ENCODE measurements around the gene CHAT.

Gene CHAT

DNA sequence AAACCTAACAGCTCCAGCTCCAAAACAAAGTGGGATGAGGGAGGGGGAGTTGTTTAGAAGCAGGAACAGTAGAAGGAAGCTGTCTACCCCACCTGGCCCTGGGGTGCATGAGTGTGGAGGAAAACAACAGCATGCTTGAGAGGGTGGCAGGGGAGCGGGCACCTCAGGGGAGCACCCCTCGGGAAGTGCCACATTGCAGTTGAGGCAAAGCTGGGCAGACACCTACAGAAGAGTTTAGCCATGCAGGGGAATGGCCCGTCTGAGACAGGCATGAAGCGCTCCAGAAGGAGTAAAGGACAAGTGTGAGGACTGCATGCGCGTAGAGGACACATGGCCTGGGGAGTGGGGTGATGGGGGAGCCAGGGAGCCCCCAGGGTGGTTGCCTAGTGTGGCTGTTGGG, 18.1 kb downstream of the CHAT start:
- no peak for DNase-seq (ENCODE audit: low read depth)

DNA sequence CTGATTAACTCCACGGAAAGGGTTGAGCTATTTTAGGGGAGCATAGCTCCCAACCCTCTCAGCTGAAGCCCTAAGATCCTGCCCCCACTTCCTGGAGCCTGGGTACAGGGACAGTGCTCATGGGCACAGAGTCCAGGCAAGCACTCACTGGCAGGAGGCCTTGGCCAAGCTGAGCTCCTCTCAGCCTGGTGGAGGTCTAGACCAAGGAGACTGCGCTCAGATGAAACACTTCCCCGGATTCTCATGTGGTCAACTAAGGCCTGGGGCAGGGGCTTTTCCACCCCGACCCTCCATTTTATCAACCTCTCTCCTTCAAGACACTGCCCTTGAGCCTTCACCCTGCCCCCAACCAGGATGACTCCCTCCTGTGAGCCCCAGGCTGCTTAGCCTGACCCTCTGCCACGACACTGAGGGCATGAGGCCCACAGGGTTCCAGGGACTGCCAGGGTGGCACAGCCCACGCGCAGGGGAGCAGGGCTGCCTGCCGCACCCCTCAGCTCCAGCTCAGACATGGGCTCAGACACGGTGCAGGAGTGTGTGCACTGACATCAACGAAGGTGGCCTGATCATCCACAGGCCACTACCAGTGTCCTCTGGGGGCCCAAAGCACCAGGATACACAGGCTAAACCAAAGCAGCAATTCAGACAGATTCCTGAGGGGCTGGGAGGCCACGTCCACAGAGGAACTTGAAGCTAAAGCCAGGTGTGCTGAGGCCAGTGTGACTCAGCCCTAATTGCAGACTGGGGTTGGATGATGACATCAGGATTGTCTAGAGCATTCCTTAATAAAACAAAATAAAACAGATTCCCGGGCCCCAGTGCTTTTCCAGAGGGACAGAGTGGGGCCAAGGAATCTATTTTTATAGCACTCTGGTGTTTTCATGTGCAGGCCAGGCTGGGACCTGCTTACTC, 18.8 kb downstream of the CHAT start:
- no peak for DNase-seq (ENCODE audit: low read depth)

DNA sequence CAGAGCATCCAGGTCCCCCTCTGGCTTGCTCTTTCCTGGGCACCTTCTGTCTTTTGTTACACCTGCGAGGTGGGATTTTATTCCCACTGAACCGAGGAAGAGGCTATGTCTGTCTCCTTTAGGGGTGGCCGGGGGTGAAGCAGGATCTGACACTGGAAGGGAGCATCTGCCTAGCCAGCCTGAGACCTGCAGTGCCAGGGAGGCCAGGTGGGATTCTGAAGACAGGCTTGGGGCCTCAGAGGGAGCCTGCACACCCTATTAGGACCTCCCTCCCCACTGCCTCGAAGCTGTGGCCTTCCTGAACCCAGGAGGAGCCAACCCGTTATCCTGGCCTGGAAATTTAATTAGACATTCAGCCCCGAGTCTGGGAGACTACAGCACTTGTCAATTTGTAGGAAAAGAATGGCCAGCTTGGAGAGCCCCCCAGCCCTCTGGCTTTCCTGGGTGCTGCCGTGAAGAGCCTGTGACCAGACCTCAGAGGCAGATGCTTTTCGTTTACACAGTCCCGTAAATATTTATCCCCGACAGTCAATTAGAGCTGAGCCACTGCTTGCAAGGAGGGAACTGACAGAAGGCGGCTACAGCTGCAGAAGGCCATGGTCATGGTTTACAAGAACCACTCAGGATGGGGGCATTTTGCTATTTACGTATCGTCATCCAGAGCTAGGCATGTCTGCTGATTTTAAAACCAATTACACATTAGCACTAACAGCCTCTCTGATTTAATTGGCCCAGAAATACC, 19.7 kb downstream of the CHAT start:
- DNase-seq (ENCODE audit: low read depth): no peak

DNA sequence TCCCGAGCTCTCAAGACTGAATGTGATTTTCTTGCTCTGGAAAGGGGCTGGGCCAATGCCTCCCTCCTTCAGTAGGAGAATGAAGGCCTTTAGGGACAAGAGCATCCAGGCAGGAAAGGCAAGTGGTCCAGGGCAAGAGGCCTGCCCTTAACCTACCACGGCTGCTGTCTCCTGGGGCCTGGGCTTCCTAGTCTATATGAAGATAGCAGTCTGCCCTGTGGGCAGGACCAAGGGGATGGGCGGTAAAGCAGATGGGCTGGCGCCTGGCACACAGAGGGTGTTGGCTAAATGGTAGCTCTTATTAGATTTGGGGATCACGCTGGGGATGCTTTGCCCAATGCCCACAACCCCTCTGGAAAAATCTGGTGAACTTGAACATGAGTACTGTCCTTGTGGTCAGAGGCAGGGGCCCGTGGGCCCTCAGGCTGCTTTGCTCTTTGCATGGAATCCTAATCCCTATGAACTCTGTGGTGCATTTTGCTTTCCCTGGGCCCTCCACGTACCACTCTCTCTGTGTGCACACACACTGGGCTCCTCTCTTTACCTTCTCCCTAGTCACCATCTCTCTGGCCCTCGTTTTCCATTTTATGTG, 20.3 kb downstream of the CHAT start:
- DNase-seq (ENCODE audit: low read depth): no peak

DNA sequence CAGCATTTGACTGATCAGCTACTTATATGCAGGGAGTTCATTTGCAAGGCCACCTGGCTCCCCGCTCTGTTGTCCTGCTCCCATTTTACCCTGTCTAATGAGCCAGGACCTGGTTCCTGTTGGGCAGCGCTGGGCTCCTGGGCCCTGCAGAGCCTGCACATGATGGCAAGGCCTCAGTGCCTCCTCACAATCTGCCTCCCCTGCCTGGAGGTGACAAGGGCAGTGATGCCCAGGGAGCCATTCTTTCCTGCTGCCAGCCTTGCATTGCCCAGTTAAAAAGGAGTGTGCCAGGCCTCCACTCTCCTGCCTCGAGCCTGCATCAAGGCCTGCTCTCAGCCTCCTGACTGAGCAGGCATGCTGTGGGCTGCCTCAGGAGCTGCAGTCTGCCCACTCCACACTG, 28.5 kb downstream of the CHAT start:
- DNase-seq (ENCODE audit: low read depth): no peak

DNA sequence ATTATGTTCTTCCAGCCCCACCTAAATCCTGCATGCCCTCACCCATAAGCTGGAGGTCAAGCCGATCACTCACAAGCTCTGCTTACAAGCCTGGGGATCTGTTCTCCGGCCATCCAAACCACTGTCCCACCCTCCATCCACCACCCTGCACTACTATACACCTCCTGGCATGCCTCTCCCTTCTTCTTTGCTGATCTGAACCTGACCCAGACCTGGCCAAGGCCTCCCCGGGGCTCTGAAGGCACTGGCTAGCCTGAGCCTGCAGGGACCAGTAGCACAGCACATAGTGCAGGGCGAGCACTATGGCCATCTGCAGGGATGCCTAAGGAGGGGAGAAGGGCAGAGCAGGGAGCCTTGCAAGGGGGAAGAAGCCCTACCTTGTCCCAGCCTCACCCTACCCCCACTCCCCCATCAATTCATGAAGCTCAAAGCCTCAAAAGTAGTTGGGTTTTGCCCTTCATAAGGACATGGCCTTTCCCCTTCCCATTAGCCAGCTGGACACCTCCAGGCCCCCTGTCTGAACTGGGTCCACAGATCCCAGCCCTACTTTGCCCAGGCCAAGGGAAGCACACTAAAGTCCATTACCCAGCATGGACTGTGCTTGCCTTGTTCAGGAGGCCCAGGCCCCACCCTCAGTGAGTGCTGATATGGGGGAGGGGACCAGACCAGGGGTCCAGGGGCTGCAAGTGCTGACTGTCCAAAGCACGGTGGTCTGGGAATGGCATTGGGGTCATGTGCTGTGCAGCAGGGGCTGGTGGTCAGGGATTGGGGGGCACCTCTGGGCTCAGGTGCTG, 29.6 kb downstream of the CHAT start:
- no peak for DNase-seq (ENCODE audit: low read depth)

DNA sequence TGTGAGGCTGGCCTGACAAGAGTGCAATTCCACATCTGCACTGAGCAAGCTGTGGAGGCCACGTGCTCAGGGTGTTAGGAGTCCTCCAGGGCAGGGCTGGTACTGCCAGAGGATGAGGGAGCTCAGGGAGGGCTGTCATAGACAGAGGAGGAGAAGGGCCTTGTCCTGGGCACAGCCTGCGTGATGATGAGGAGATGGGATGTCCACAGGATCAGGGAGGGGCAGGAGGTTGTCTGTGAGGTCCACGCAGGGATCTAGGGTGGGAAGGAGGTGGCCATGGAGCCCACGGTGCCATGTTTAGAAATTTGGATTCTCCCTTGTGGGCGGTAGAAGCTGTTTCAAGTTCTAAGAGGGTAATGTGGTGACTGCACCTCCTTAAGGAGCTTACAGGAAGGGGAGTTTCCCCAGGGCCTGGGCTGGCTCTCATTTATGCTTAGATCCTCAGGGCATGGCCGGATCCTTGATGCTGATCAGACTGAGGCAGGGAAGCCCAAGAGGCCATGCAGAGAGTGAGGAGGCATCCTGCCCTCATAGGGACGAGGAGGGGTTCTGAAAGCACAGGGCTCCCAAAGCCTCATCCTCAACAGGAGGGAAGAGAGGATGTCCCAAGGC, 30.3 kb downstream of the CHAT start:
- no peak for DNase-seq (ENCODE audit: low read depth)

DNA sequence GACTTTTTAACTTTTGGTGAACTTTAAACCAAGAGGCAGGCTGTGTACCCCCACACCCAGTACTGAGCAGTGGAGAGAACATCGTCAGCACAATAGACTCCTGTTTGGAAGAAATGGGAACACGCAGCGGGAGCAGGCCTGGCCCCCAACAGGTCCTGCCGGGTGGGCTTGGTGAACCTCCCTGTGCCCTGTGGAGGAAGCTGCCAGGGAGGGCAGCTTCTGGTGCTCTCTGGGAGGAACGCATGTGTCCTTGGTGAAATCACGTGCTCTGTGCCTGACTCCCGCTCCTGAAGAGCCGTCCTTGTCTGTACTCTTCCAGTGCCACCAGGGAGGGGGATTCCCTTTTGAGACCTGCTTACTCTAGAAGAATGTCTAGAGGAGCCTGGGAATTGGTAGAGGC, 31.6 kb downstream of the CHAT start:
- no peak for DNase-seq (ENCODE audit: low read depth)

DNA sequence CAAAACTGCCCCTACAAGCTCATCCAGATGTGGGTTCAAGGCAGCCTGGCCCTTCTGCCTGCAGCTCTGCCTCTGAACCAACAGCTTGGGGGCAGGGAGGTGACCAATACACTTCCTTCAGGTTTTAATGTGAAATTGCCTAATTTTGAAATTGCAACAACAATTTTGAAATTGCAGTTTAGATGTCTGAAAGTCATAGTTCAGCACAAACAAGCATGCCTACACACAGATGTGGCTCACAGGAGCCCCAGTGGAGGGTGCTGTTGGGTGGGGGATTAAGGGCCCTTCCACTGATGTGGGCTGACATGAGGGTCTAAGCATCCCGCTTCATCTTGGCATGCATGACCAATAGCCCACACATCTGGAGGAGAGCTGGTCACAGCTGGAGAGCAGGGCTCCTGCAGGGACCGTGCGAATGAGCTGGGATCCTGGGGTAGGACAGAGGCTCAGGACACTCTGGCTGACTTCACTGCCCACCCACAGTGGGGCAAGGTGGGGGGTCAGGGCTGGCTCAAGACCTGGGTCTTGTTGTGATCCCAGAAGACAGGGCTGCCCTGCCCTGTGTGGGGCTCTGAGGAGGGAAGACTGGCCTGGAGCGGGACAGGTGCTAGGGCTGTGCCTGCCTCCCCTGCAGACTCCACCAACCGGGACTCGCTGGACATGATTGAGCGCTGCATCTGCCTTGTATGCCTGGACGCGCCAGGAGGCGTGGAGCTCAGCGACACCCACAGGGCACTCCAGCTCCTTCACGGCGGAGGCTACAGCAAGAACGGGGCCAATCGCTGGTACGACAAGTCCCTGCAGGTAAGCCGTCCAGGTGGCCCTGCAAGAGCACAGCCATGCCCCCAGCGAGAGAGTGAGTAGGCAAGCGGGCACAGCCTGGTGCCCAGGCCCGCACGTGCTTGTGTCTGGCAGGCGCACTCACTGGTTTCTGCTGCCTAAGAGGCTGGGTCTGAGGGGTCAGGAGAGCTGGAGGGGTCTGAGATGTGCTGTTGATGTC, 32.3 kb downstream of the CHAT start:
- DNase-seq (ENCODE audit: low read depth): no peak

DNA sequence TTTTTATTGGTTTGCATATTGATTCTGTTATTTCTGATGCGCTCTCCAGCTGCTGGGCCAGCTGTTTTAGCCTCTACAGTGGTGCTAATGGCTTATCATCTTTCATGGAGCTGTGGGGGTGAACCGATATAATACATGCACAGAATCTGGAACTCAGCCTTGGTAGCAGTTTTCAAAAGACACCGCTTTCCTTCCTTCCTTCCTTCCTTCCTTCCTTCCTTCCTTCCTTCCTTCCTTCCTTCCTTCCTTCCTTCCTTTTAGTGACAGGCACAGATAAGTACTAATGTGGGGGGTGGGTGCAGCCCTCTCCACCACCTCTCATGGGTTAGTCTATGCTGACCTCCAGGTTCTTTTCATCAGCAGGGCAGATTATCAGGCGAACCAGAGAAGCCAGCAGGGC, 33.7 kb downstream of the CHAT start:
- DNase-seq (ENCODE audit: low read depth): no peak

DNA sequence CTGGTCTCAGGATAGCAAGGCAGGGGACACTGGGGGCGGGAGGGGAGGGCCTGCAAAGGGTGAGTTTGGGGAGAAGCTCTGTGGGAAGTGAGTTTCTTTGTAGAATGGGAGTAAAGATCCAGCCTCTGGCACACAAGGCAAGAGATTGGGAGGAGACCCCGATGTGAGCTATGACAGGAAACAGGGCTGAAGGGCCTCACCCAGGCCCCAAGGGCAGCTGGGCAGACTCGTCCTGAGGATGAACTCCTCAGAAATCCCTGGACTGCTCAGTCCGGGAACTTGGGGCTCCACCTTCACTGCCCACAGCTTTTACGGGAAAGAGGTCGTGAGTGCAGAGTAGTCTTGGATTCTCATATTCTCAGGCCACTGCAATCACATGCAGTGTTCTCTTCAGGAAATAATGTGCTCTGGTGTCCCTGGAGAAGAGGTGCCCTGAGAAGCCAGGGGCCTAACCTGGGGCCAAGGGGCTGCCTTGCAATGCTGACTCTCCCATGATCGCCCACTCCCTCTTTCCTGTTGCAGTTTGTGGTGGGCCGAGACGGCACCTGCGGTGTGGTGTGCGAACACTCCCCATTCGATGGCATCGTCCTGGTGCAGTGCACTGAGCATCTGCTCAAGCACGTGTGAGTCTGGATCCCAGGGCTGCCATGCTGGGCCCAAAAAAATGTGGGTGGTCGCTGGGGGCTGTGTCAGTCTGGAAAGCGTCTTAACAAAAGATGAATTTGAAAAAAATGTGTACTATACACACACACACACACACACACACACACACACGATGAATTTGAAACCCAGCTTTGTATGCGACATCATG, 34.4 kb downstream of the CHAT start:
- no peak for DNase-seq (ENCODE audit: low read depth)

DNA sequence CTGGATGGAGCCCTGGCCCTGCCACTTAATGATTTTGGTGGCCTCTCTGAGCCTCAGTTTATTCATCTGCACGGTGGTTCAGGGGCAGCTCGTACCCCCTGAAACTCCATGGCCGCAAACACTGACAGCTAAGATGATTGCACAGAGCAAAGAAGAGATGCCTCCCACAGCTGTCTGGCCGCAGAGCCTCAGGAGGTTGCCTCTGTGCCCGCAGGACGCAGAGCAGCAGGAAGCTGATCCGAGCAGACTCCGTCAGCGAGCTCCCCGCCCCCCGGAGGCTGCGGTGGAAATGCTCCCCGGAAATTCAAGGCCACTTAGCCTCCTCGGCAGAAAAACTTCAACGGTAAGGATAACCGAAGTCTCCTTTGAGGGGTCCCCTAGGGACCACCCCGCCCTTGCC, 35.5 kb downstream of the CHAT start:
- no peak for DNase-seq (ENCODE audit: low read depth)

DNA sequence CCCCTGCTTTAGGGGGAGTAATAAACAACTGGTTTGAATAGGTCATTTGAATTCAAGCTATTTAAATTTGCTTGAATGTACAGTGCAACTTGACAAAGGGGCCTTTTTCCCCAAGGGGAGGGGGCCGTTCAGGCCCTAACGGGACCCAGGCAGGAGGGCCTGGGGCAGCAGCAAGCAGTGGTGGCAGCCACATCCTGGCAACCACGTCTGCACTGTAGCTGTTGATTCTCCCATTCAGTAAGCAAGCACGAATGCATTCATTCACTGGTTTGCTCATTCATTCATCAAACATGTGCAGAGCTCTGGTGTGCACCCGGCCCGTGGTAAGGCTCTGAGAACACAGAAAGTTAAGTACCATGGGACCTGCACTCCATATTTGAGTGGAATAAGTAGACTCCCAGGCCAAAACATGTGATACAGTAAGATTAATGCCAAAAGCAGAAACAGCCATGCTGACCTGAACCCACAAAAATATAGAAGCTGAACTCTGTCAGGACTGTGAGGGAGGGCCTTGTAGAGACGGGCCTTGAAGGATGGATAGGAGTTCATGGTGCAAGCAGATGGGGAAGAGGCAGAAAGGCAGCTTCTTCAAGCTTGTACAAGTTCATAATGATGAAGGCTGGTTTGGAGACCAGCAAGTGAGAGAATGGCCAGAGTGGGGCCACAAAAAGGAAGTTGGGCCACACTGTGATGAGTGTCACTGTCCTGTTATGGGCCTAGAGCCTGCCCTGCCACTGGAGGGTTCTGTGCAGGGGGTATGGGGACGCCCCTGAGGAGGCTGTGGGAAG, 36.3 kb downstream of the CHAT start:
- DNase-seq (ENCODE audit: low read depth): no peak

DNA sequence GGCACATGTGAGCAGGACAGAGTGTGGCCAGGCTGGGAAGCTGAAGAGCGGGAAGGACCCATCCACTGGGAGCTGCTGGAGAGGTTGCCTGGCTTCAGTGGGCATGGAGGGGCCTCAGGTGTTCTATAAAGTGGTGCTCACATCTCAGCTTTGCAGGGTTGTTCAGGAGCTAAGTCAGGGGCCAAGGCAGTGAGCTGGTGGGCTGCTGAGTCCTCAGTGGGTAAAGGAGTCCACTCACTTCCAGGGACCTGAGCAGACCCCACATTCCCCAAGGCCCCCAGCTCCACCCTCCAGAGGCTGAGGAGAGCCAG, 36.8 kb downstream of the CHAT start:
- DNase-seq (ENCODE audit: low read depth): no peak

DNA sequence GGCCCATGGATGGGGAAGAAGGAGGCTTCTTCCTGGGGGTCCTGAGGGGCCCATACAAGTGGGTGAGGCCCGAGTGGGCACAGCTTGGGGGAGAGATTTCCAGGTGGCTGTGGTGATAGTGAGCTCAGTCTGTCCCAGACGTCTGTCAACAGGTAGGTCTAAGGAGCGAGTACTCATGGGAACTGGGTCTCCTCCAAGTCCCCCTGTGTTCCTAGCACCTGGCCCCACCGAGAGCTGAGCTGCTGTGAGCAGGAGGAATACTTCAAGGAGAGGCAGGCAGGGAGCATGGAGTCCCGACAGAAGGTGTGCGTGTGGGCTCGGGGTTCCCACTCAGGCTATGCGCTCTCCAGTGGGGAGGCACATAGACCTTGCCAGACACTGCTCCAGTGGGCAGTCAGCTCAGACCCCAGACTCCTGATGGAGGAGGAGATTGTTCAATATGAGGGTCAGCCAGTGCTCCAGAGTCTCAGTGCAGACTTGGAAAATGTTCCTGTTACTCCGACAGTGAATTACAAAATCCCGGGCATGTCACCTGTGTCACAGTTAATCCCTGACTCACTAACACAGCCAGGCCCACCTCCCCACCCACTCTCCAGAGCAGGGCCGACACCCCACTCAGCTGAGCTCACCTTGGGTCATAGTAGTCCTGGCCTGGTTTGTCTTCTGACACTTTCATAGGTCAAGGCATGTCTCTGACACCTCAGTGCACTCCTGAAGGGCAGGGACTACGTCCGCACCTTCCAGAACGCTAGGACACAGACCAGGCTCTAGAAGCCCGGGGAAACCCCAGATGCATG, 37.4 kb downstream of the CHAT start:
- no peak for DNase-seq (ENCODE audit: low read depth)

DNA sequence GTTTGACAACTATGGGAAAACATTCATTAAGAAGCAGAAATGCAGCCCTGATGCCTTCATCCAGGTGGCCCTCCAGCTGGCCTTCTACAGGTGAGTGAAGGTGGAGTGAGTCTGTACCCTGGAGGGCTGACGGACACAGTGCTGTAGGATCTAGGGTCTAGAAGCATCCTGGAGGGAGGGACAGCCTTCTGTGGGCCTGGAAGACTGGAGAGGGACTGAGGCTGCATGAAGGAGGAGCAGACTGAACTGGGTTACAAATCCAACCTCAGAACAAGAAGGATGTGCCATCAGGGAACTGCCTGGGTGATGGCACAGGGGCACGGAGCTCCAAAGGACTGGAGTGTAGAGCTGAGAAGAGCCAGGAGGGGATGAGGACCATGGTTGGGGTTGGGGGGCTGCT, 38.1 kb downstream of the CHAT start:
- DNase-seq (ENCODE audit: low read depth): no peak

DNA sequence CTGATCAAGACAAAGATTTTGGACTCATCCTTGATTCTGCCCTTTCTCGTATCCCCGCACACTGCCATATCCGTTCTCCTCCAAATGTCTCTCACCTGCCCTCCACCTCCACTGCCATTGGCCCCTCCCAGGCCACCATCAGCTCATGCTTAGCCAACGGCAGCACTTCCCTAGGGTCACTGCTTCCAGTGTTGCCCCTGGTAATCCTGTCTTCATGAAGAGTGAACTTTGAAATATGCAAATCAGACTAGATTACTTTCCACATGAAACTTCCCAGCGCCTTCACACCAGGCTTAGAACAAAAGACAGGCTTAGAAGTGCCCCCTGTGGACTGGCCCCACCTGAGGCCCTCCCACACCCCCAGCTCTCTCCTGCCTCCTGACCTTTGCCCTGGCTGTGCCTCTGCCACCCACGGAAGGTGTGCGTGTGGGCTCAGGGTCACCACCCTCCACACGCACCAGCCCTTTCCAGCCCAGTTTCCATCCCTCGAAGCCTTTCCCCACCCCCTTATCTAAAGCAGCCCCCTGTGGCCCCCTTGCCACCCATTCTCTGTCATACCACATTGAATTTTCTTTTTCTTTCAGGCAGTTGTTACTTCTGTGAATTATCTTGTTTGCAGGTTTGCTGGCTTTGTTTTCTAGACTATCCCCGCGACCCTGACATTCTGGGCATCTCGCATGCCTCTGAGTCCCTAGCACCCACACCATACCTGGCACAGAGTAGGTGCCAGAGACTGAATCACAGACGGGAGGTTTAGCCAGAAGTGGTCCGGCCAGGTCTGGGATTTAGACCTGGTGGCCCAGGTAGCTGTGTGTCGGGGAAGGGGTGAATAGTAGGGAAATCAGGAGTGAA, 38.8 kb downstream of the CHAT start:
- DNase-seq (ENCODE audit: low read depth): no peak
